ENCODE measurements around the gene CCDC12.
A peak's percentile ranks its signal among the peaks of the same experiment; 100 is the strongest.

GRCh38 chr3:47003461-47004368 lies 27.2 kb upstream of the CCDC12 start:
- TF ChIP-seq POLR2AphosphoS5 (IDR thresholded peaks at IDR 0.05; ENCODE audit: low read depth, low read length) (0 out of 2 replicates have a peak, but pooled peaks have one; percentile 20), POLR2A (IDR thresholded peaks at IDR 0.05; ENCODE audit: low read depth, low read length) (no peak), TAF1 (IDR thresholded peaks at IDR 0.05; ENCODE audit: borderline replicate concordance, low read depth, low read length) (no peak)

All from GM12892 (cell line).